AML-193 (cell line): Measurements from ENCODE around the gene CSPG4.
A peak's percentile ranks its signal among the peaks of the same experiment; 100 is the strongest.
"Not testable (repeated sequence)": the region's sequence is repeated elsewhere in the genome, so short reads cannot be mapped to it uniquely, and the experiment has no call there.

ENCODE experiments used
- DNase-seq, 2 experiments: peaks; one replicate each; lab custom pipeline; 2025; lab: John Stamatoyannopoulos, UW

Gene CSPG4

GRCh38 chr15:75723847-75724660, 11.4 kb upstream of the CSPG4 start:
- no peak for DNase-seq

GRCh38 chr15:75723171-75723846, 10.7 kb upstream of the CSPG4 start:
- no peak for DNase-seq

GRCh38 chr15:75721923-75722870, 9.5 kb upstream of the CSPG4 start:
- no peak for DNase-seq

- no peak for DNase-seq
Measured at GRCh38 chr15:75721480-75721922, 8.9 kb upstream of the CSPG4 start.

- DNase-seq, result peak; percentile 42 to 55
Measured at GRCh38 chr15:75720787-75721479, 8.3 kb upstream of the CSPG4 start.

- DNase-seq, result no peak
Measured at GRCh38 chr15:75720297-75720696, 7.6 kb upstream of the CSPG4 start.

- DNase-seq, result no peak
Measured at GRCh38 chr15:75718328-75718727, 5.7 kb upstream of the CSPG4 start.

GRCh38 chr15:75717001-75717400, 4.4 kb upstream of the CSPG4 start:
- not testable (repeated sequence) for DNase-seq

- not testable (repeated sequence) for DNase-seq
Measured at GRCh38 chr15:75716249-75716950, 3.8 kb upstream of the CSPG4 start.

- DNase-seq, result not testable (repeated sequence)
Measured at GRCh38 chr15:75715312-75715832, 2.7 kb upstream of the CSPG4 start.

- DNase-seq, result no peak
Measured at GRCh38 chr15:75714195-75714594, 1.5 kb upstream of the CSPG4 start.

GRCh38 chr15:75713338-75713895, 769 bp upstream of the CSPG4 start:
- no peak for DNase-seq

- DNase-seq, result not testable (repeated sequence)
Measured at GRCh38 chr15:75711495-75711894, 1.2 kb downstream of the CSPG4 start.

GRCh38 chr15:75710874-75711273, 1.8 kb downstream of the CSPG4 start:
- DNase-seq, result not testable (repeated sequence)

- not testable (repeated sequence) for DNase-seq
Measured at GRCh38 chr15:75709458-75709857, 3.2 kb downstream of the CSPG4 start.

- DNase-seq, result no peak
Measured at GRCh38 chr15:75706682-75706954, 6.0 kb downstream of the CSPG4 start.

GRCh38 chr15:75705854-75706681, 6.6 kb downstream of the CSPG4 start:
- no peak for DNase-seq

- not testable (repeated sequence) for DNase-seq
Measured at GRCh38 chr15:75705375-75705774, 7.3 kb downstream of the CSPG4 start.

- DNase-seq, result no peak
Measured at GRCh38 chr15:75704618-75705017, 8.0 kb downstream of the CSPG4 start.

GRCh38 chr15:75704263-75704615, 8.4 kb downstream of the CSPG4 start:
- no peak for DNase-seq
